OCI-LY3 (cell line): ENCODE data around the gene CADPS.

Source experiments
- H2AFZ ChIP-seq: fragments of 200-600, 300-600 bp; shearing (Covaris generic); 2 replicates; pipeline ENCODE4 v1.6.0; 2014; ENCODE audit warnings: antibody characterized with exemption, low read depth, low read length
- H3K27ac ChIP-seq: fragments of 200-600, 300-600 bp; sonication (generic); 2 replicates; pipeline ENCODE4 v1.5.1; 2014; ENCODE audit warnings: mild to moderate bottlenecking, low read length, moderate library complexity, mixed read lengths
- H3K27me3 ChIP-seq: fragments of 200-600, 300-600 bp; sonication (generic); 2 replicates; pipeline ENCODE4 v1.6.1; 2014; ENCODE audit warnings: low read depth, low read length, mixed read lengths
- H3K36me3 ChIP-seq: fragments of 200-600, 300-600 bp; sonication (generic); replicated peaks from 2 replicates; pipeline ENCODE3; 2014; ENCODE audit warnings: low read depth, low read length, mixed read lengths
- H3K4me1 ChIP-seq: fragments of 300-600, 200-600 bp; sonication (generic); 2 replicates; pipeline ENCODE4 v1.6.1; 2014; ENCODE audit warnings: low read length, mixed read lengths
- H3K4me2 ChIP-seq: fragments of 200-600, 300-600 bp; sonication (generic); 2 replicates; pipeline ENCODE4 v1.6.1; 2014; ENCODE audit warnings: low read length, mixed read lengths
- H3K4me3 ChIP-seq: fragments of 300-600, 200-600 bp; sonication (generic); 2 replicates; pipeline ENCODE4 v1.5.1; 2014; ENCODE audit warnings: antibody characterized with exemption, mild to moderate bottlenecking, low read length, moderate library complexity
- H3K79me2 ChIP-seq: fragments of 300-600, 200-600 bp; shearing (Covaris generic); 2 replicates; pipeline ENCODE4 v1.6.1; 2014; ENCODE audit warnings: mild to moderate bottlenecking, low read length, mixed read lengths
- H3K9ac ChIP-seq: fragments of 300-600, 200-600 bp; shearing (Covaris generic); 2 replicates; pipeline ENCODE4 v1.6.0; 2014; ENCODE audit warnings: mild to moderate bottlenecking, low read length, moderate library complexity
- H3K9me3 ChIP-seq: fragments of 200-600, 300-600 bp; shearing (Covaris generic); 2 replicates; pipeline ENCODE4 v1.6.1; 2014; ENCODE audit warnings: low read length, mixed read lengths; ENCODE audit not compliant: insufficient read depth
- H4K20me1 ChIP-seq: fragments of 200-600, 300-600 bp; sonication (generic); 2 replicates; pipeline ENCODE4 v1.6.1; 2016; ENCODE audit warnings: low read length, mixed read lengths; ENCODE audit not compliant: insufficient read depth
- EZH2phosphoT487 ChIP-seq: fragments of 200-600 bp; shearing (Covaris generic); IDR thresholded peaks from 2 replicates; pipeline ENCODE4 v1.6.1; 2018; ENCODE audit warnings: antibody characterized with exemption, mixed run types, low read depth
- TF ChIP-seq, protein P1 (sequence below): fragments of 200-600, 300-600 bp; sonication (generic); IDR thresholded peaks from 2 replicates; pipeline ENCODE4 v1.5.1; 2014; ENCODE audit warnings: antibody characterized with exemption, low read length, low read depth

The CADPS gene

DNA sequence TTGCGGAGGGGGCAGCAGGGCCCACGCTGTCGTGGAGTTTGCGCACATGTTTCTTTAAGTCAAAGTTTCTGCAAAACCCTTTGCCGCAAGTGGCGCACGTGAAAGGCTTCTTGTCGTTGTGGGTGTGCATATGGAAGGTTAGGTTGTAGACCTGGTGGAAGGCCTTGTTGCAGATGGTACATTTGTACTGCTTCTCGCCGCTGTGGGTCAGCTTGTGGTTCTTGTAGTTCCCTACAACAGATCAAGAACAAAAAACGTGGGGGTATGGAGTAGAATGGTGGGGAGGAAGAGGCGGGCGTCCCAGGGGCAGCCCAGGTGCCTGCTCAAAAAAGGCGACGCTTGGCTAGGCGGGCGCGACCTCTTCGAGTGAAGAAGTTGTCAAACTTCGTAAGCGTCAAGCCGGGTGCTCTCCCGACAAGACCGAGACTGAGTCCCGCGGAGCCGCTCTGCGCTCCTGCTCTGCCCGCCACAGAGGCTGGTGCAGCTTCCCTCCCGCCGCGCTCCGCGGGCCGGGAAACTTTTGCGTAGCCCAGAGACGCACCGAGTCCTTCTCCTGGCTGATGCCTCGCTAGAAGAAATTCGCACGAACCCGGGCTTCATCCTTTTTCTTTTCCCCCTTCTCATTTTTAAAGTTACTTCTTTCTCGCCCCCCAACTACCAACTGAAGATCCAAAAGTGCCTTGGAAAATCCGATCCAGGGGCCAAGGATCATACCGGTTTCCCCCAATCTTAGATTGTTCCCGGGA lies 504.9 kb downstream of the CADPS start:
- no peak overlapping the region for H3K4me2 ChIP-seq
- H3K27ac ChIP-seq, result no peak overlapping the region
- no peak overlapping the region for H2AFZ ChIP-seq
- no peak overlapping the region for H3K4me3 ChIP-seq
- H3K9me3 ChIP-seq, result no peaks in the 10 kb centered on the region
- no peaks in the 10 kb centered on the region for H4K20me1 ChIP-seq
- H3K4me1 ChIP-seq, result no peaks in the 10 kb centered on the region
- H3K9ac ChIP-seq, result no peak overlapping the region
- H3K27me3 ChIP-seq, result no peaks in the 10 kb centered on the region
- no peaks in the 10 kb centered on the region for H3K36me3 ChIP-seq
- TF ChIP-seq, protein P1, sequence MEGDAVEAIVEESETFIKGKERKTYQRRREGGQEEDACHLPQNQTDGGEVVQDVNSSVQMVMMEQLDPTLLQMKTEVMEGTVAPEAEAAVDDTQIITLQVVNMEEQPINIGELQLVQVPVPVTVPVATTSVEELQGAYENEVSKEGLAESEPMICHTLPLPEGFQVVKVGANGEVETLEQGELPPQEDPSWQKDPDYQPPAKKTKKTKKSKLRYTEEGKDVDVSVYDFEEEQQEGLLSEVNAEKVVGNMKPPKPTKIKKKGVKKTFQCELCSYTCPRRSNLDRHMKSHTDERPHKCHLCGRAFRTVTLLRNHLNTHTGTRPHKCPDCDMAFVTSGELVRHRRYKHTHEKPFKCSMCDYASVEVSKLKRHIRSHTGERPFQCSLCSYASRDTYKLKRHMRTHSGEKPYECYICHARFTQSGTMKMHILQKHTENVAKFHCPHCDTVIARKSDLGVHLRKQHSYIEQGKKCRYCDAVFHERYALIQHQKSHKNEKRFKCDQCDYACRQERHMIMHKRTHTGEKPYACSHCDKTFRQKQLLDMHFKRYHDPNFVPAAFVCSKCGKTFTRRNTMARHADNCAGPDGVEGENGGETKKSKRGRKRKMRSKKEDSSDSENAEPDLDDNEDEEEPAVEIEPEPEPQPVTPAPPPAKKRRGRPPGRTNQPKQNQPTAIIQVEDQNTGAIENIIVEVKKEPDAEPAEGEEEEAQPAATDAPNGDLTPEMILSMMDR, result no peak
- TF ChIP-seq EZH2phosphoT487, result no peak
- no peaks in the 10 kb centered on the region for H3K79me2 ChIP-seq

DNA sequence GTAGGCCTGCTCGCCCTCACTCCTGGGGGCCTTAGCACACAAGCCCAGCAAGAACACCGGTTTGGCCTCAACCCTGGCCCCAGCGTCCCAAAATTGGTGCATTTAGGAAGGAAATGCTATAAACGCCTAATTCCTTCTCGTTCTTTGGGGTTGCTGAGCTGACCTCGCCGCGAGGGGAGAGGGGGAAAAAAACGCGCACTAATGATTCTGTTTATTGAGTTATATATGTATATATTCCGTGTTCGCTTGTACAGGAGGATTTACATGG lies 505.8 kb downstream of the CADPS start:
- Histone ChIP-seq H2AFZ (no peak overlapping the region), H3K4me3 (no peak overlapping the region), H4K20me1 (no peaks in the 10 kb centered on the region), H3K4me1 (no peaks in the 10 kb centered on the region), H3K9ac (no peak overlapping the region), H3K36me3 (no peaks in the 10 kb centered on the region), H3K27ac (no peak overlapping the region), H3K27me3 (no peaks in the 10 kb centered on the region), H3K9me3 (no peaks in the 10 kb centered on the region), H3K4me2 (no peak overlapping the region), H3K79me2 (no peaks in the 10 kb centered on the region)
- no peak for TF ChIP-seq EZH2phosphoT487
- TF ChIP-seq, protein P1, result no peak

DNA sequence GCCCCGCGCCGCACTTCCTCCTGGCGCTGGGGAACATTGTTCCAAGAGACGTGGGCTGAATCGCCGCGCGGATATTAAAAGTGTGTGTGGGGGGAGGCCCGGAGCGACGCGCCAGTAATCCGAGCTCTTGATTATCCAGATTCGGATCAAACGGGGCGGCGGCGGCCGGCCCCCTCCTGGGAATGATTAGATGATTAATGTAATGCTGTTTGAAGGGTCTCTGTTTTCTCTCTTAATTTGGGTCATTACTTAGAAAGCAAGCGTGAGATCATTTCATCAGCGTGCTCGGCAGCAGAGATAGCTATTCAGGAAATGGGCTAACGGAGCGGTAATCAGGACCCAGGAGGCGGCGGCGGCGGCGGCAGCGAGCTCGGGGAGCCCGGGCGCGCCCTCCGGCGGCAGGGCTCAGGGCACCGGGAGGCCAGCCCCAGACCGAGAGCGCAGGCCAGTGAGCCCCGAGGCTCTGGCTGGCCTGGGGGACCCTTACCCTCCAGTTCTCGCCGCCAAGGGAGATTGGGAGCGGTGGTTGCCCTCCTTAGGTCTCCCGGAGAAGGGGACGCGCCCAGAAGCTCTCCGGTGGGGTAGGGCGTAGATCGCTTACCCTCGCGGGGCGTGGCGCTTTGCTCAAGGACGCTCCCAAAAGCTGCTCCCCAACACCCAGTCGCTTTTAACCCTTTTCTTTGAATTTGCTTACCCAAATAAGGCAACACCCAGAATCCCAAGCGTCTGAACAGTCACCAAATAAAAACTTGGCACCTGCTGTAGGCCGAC lies 506.3 kb downstream of the CADPS start:
- H3K79me2 ChIP-seq, result no peaks in the 10 kb centered on the region
- H3K9me3 ChIP-seq, result no peaks in the 10 kb centered on the region
- no peak overlapping the region for H3K4me3 ChIP-seq
- H3K4me1 ChIP-seq, result no peaks in the 10 kb centered on the region
- no peaks in the 10 kb centered on the region for H3K36me3 ChIP-seq
- H4K20me1 ChIP-seq, result no peaks in the 10 kb centered on the region
- H3K4me2 ChIP-seq, result no peak overlapping the region
- H2AFZ ChIP-seq, result no peak overlapping the region
- no peak overlapping the region for H3K27ac ChIP-seq
- H3K27me3 ChIP-seq, result no peaks in the 10 kb centered on the region
- H3K9ac ChIP-seq, result no peak overlapping the region
- no peak for TF ChIP-seq EZH2phosphoT487
- TF ChIP-seq, protein P1, result no peak

DNA sequence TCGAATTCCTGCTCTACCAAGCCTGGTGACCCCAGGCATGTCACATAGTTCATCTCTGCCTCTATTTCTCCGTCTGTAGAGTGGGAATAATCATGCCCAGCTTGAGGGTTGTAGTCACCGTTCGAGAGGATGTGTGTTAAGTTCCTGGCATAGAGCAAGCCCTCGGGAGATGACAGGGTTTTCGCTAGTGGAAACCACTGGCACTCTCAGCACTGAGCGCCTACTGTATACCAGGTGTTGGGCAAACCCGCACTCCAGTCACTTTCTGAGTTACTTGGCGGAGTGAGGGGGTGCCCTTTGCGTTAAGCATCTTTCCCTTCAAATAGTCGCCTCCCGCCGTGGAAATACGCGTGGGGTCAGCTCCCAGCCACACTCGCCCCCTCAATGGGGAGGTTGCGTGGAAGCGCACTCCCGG lies 506.9 kb downstream of the CADPS start:
- no peak overlapping the region for H3K4me2 ChIP-seq
- TF ChIP-seq, protein P1, result no peak
- no peak for TF ChIP-seq EZH2phosphoT487
- no peaks in the 10 kb centered on the region for H3K9me3 ChIP-seq
- H3K9ac ChIP-seq, result no peak overlapping the region
- no peak overlapping the region for H3K4me3 ChIP-seq
- no peak overlapping the region for H3K27ac ChIP-seq
- H3K36me3 ChIP-seq, result no peaks in the 10 kb centered on the region
- H3K79me2 ChIP-seq, result no peaks in the 10 kb centered on the region
- no peak overlapping the region for H2AFZ ChIP-seq
- no peaks in the 10 kb centered on the region for H4K20me1 ChIP-seq
- H3K27me3 ChIP-seq, result no peaks in the 10 kb centered on the region
- no peaks in the 10 kb centered on the region for H3K4me1 ChIP-seq
